GM12864 (cell line): Measurements from ENCODE around the gene SYT1.

ENCODE experiments used
- DNase-seq: peaks from one replicate; pipeline ENCODE4 v3.0.0-alpha.2; 2011; ENCODE audit warnings: low read depth
- H3K4me3 ChIP-seq: 2 replicates; pipeline ENCODE4 v1.5.1; 2011; ENCODE audit warnings: mild to moderate bottlenecking, low read depth, low read length, control low read depth
- CTCF ChIP-seq: IDR thresholded peaks from 2 replicates; pipeline ENCODE4 v1.5.1; 2011; ENCODE audit warnings: low read depth, mild to moderate bottlenecking, moderate library complexity, low read length, control low read depth, inconsistent platforms; ENCODE audit errors: missing control alignments

SYT1 gene

GRCh38 chr12:79329933-79330332 lies 465.4 kb downstream of the SYT1 start:
- DNase-seq, result no peak
- no peak for TF ChIP-seq CTCF
- H3K4me3 ChIP-seq, result no peak overlapping the region

GRCh38 chr12:79331870-79332269 lies 467.3 kb downstream of the SYT1 start:
- H3K4me3 ChIP-seq, result no peak overlapping the region
- DNase-seq, result no peak
- no peak for TF ChIP-seq CTCF

GRCh38 chr12:79333144-79333543 lies 468.6 kb downstream of the SYT1 start:
- H3K4me3 ChIP-seq, result no peak overlapping the region
- TF ChIP-seq CTCF, result no peak
- DNase-seq, result no peak

- no peak for DNase-seq
- no peak for TF ChIP-seq CTCF
- H3K4me3 ChIP-seq, result no peak overlapping the region
Measured at GRCh38 chr12:79337662-79338290, 473.2 kb downstream of the SYT1 start.

GRCh38 chr12:79344855-79345847 lies 480.6 kb downstream of the SYT1 start:
- H3K4me3 ChIP-seq, result no peak overlapping the region
- peak; percentile 8 for DNase-seq
- TF ChIP-seq CTCF, result peak; percentile 72

GRCh38 chr12:79347866-79348265 lies 483.3 kb downstream of the SYT1 start:
- DNase-seq, result no peak
- H3K4me3 ChIP-seq, result no peak overlapping the region
- TF ChIP-seq CTCF, result no peak
